Astrocyte of the spinal cord (primary cell): ENCODE results near the gene VWA3B.
A peak's percentile ranks its signal among the peaks of the same experiment; 100 is the strongest.

Source experiments
- DNase-seq: peaks from one replicate; pipeline ENCODE4 v3.0.0; 2011; ENCODE audit warnings: low read depth, low spot score
- H3K4me3 ChIP-seq: 2 replicates; pipeline ENCODE4 v1.5.1; 2011; ENCODE audit warnings: low read depth, mild to moderate bottlenecking, low read length, moderate library complexity
- in situ Hi-C: cut with HindIII; loops from 2 replicates; pipeline ENCODE4 v1.10.0; 2017; ENCODE audit warnings: low sequenced_read_pairs
- TF ChIP-seq, protein P1 (sequence below): IDR thresholded peaks from 2 replicates; pipeline ENCODE4 v1.5.1; 2012; ENCODE audit warnings: low read depth, mild to moderate bottlenecking, low read length, inconsistent platforms

VWA3B gene

DNA sequence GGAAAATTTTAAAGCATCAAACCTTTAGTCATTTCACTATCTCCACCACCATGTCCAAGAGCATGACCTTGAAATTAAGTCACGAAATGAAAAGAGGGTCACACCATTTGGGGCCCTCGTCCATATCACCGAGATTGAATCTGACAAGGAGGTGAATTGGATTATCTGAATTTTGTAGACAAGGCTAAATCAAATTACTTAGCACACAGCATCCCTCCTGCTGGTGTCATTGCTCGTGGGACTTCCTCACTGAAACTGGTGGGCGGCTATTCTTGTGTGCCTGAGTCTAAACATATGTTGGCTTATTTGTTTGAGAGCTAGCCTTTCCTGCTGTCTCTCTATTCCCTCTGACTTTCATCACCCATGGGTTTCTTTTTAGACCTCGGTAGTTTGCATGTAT lies 194.6 kb downstream of the VWA3B start:
- in situ Hi-C loops, result no loop called here
- no peak for DNase-seq
- TF ChIP-seq, protein P1, sequence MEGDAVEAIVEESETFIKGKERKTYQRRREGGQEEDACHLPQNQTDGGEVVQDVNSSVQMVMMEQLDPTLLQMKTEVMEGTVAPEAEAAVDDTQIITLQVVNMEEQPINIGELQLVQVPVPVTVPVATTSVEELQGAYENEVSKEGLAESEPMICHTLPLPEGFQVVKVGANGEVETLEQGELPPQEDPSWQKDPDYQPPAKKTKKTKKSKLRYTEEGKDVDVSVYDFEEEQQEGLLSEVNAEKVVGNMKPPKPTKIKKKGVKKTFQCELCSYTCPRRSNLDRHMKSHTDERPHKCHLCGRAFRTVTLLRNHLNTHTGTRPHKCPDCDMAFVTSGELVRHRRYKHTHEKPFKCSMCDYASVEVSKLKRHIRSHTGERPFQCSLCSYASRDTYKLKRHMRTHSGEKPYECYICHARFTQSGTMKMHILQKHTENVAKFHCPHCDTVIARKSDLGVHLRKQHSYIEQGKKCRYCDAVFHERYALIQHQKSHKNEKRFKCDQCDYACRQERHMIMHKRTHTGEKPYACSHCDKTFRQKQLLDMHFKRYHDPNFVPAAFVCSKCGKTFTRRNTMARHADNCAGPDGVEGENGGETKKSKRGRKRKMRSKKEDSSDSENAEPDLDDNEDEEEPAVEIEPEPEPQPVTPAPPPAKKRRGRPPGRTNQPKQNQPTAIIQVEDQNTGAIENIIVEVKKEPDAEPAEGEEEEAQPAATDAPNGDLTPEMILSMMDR, result no peak
- H3K4me3 ChIP-seq, result no peak overlapping the region

DNA sequence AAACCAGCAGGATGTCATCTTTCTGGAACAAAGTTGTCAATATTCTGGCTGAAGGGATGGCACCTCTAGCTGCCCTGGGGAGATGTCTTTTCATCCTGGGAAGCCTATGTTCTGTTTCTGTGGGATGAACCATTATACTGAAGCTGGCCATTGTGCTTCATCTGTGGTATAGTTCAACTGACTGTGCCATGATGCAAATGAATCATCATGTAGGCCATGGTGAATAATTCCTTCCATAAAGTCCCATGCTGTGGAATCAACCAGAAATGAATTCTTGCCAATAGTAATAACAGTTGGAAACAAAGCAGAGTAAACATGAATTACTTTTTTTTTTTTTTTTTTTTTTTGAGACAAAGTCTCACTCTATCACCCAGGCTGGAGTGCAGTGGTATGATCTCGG lies 195.1 kb downstream of the VWA3B start:
- in situ Hi-C loops, result no loop called here
- TF ChIP-seq, protein P1, result no peak
- DNase-seq, result peak; percentile 23

DNA sequence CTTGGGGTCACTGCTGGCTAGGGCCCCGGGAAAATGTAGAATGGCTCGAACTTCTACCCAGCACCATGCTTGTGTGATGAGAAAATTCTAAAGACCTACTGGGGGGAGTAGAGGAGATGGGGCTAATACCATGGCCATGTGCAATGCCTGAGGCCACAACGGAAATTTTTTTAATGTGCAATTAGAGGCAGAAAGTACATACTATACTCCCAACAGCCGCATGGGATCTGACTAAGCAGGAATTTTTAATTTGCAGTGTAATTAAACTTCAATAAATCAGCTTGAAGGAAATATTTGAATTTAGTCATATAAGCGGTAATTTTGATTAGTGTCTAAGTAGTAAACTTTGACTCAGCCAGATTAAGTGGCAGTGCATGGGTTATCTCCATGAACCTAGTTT lies 206.1 kb downstream of the VWA3B start:
- H3K4me3 ChIP-seq, result no peak overlapping the region
- TF ChIP-seq, protein P1, result no peak
- in situ Hi-C loops, result no loop called here
- DNase-seq, result no peak

More for the DNA sequence above, 195.1 kb downstream of the VWA3B start:
- H3K4me3 ChIP-seq, result no peak overlapping the region

DNA sequence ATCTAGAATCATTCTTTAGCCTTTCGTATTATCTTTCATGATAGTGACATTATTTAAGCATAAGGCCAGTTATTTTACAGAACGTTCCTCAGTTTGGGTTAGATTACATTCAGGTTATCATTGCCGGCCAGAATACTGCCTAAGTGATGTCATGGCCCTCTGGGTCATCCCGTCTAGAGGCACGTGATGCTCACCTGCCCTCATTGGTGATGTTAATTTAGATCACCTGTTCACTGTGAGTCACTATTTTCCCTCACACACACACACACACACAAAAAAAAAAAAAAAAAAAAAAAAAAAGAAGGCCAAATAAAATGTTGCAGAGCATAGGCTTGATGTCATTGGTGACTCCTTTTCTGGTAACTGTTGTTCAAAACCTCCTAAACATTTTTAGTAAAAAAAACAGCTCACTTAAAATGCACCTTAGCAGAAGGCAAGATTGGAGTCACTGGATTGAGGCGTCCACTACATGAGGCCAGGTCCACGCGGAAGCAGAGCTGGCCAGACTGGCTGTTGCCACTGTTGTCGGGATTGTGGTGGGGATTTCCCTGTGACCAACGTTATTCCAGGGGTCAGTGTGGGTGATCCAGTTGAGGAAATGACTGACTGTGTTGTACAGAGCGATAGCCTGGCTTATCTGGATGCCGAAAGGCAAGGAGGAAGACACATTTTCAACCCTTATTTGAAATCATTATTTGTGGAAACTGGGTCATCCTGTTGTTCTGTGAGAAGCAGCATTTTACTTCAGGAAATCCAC lies 207.1 kb downstream of the VWA3B start:
- H3K4me3 ChIP-seq, result no peak overlapping the region
- TF ChIP-seq, protein P1, result no peak
- in situ Hi-C loops, result no loop called here
- no peak for DNase-seq

DNA sequence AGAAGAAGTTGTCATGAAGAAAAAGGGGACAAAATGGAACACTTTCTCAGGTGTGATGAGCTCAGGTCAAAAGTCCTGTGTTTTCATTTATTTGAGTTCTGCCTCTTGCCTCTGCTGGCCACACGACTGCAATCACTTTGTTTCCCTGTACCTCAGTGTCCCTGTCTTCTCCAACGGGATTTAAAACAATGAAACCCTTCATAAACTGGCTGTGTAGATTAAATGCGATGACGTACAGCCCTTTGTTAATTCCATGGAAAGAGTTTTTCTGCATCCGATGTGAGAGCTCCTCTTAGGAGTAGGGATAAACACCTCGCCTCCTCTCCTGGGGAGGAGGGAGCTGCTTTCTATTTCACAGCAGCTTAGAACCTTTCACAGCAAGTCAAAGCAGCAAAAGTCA lies 207.7 kb downstream of the VWA3B start:
- in situ Hi-C loops, result no loop called here
- no peak overlapping the region for H3K4me3 ChIP-seq
- TF ChIP-seq, protein P1, result no peak

DNA sequence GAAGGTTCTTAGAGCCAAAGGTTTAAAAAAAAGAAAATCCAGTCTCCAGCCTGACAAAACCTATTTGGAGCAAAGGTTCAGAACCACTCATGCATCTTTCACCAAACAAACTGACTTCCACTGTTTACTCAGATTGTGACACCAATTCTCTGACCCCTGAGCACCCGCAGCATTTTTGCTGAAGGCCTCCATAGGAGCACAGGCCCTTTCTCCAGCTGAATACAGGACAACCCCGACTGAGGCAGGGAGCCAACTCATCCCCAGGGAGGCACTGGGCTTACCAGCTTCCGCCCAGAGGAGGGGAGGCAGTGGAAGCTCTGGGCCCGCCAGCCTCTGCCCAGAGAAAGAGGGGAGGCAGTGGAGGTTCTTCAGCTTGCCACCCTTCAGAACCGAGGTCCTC lies 208.3 kb downstream of the VWA3B start:
- DNase-seq, result no peak
- TF ChIP-seq, protein P1, result no peak
- in situ Hi-C loops, result no loop called here
- H3K4me3 ChIP-seq, result no peak overlapping the region

More for the DNA sequence above, 207.7 kb downstream of the VWA3B start:
- DNase-seq, result no peak
